ENCODE results near the gene TULP4.

- no peak for TF ChIP-seq CTCF (IDR thresholded peaks at IDR 0.05 in 8 of 11, conservative IDR thresholded peaks at IDR 0.05 in 3 of 11)
- no peak for TF ChIP-seq POLR2AphosphoS5 (IDR thresholded peaks at IDR 0.05)
These were observed 160.2 kb downstream of the TULP4 start for GRCh38 chr6:158472447-158472846.
